Hematopoietic multipotent progenitor cell treated with erythropoietin and hydrocortisone succinate and interleukin-3 and kit ligand, for 15 days (in vitro differentiated cells): ENCODE data around the gene TRIM47.

Experiments used
- DNase-seq: peaks from one replicate; pipeline ENCODE4 v3.0.0-alpha.2; 2015; ENCODE audit warnings: low spot score

The TRIM47 gene

GRCh38 chr17:75878174-75878998 lies at the start of gene TRIM47:
Gene TRIM47 (minus strand): TSS chr17:75878581. CDS start chr17:75878548, 33 bp downstream.
- DNase-seq = no peak

- peak; percentile 15 for DNase-seq
Observed at GRCh38 chr17:75927286-75927922, 49.0 kb upstream of the TRIM47 start.

GRCh38 chr17:75926456-75926855 lies 48.1 kb upstream of the TRIM47 start:
- DNase-seq = no peak

GRCh38 chr17:75925912-75926311 lies 47.5 kb upstream of the TRIM47 start:
- DNase-seq = no peak

GRCh38 chr17:75925103-75925502 lies 46.7 kb upstream of the TRIM47 start:
- DNase-seq = no peak

GRCh38 chr17:75922963-75923874 lies 44.8 kb upstream of the TRIM47 start:
- DNase-seq = no peak

- DNase-seq = no peak
Observed at GRCh38 chr17:75922173-75922961, 44.0 kb upstream of the TRIM47 start.

GRCh38 chr17:75921596-75921995 lies 43.2 kb upstream of the TRIM47 start:
- no peak for DNase-seq

GRCh38 chr17:75920045-75920560 lies 41.7 kb upstream of the TRIM47 start:
- no peak for DNase-seq

GRCh38 chr17:75919611-75920010 lies 41.2 kb upstream of the TRIM47 start:
- DNase-seq = no peak

GRCh38 chr17:75917917-75918445 lies 39.6 kb upstream of the TRIM47 start:
- DNase-seq = no peak

GRCh38 chr17:75917141-75917916 lies 38.9 kb upstream of the TRIM47 start:
- no peak for DNase-seq

GRCh38 chr17:75915268-75915667 lies 36.9 kb upstream of the TRIM47 start:
- no peak for DNase-seq

GRCh38 chr17:75914643-75915267 lies 36.4 kb upstream of the TRIM47 start:
- DNase-seq = no peak

GRCh38 chr17:75913537-75914210 lies 35.3 kb upstream of the TRIM47 start:
- no peak for DNase-seq

- no peak for DNase-seq
Observed at GRCh38 chr17:75910699-75911098, 32.3 kb upstream of the TRIM47 start.

GRCh38 chr17:75909812-75910274 lies 31.5 kb upstream of the TRIM47 start:
- no peak for DNase-seq

- no peak for DNase-seq
Observed at GRCh38 chr17:75909051-75909811, 30.9 kb upstream of the TRIM47 start.
